ENCODE data around the gene PAQR7. TPM values are rescaled to one million over a fixed set of nuclear protein-coding genes. Genes with fewer than 3 reads are reported as not detected.

Gene PAQR7
- polyA plus RNA-seq, 5 donors: 13.8 to 21.2 (median 19.3) TPM

DNA sequence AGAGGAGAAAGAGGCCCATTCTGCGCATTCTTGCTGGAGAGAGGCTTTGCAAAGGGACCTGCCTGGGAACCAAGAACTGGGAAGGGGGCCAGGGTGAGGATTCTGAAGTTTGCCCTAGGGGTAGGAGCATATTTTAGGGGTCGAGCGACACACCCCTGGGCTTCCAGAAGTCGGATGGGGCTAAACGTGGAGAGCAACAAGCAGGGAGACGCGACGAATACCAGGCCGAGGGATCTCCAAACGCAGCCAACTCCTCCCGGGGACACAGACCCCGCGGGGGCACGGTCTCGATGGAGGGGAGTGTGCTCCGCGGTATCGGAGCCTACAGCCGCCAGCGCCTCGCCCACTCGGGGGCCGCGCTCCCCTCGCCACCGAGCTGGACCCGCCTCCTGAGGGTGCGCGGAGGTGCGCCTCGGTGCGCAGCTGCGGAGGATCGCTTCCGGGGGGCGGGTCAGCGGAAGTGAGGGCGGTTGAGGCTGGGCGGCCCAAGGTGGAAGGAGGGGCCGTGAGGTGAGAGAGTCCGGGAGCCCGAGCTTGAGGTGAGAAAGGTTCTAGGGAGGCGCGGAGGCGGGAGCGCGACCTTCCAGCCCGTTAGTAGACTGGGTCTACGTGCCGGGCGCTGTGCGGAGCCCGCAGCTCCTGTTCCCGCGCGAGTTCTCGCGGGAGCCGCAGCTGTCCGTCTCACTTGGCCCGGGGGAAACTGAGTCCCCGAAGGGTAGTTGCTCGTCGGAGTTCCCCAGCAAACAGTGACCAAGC lies 55.8 kb downstream of the PAQR7 start, which contains the start of gene MTFR1L:
MTFR1L (plus strand) TSS at position 464 of the 756 bp plus-strand sequence. CDS start 3,151 bp downstream, outside the sequence.
- peak; percentile 85 to 88 for DNase-seq

DNA sequence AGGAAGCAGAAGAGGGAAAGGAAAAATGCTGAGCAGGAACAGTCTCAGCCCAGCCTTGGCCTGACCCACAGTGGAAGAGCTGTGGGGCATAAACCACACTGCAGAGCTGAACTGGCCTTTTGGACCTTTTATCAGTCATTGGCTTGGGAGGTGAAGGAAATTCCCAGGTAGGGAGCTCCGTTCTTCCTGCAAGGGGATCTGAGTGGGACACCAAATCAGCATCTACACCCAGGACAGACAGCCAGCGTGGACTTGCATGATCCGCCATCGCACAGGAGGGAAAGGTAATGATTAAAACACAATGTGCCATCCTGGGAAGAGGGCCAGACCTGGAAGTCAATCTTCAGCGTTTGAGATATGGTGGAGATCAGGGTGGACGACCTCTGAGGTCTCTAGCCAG lies 56.9 kb downstream of the PAQR7 start:
- DNase-seq: no peak

DNA sequence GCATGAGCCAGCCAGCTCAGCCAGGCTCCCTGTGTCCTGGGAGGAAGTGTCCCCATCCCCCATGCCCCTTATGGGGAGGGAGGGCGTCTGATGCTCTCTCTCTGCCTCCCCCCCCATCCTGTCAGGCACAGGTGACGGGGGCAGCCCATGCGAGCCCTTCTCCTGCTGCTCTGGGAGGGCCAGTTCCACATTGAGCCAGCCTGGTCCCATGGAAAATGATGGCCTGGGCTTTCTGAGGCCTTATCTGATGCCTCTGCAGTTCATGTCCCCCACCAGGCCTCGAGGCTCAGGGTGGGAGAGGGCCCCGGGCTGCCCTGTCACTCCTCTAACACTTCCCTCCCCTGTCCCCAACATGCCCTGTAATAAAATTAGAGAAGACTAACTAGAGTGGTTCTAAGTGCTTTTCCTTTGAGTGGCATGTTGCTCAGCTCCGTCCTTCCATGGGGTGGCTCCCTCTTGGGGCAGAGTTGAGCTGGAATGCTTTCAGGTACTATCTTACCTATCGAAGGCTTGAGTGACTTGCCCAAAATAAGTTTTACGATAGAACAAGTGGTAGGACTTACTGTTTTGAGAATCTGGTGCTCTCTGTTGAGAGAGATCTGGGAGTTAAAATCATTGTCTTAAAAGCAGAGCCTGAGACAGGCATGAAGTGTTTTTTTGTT lies 57.5 kb downstream of the PAQR7 start:
- no peak for DNase-seq

DNA sequence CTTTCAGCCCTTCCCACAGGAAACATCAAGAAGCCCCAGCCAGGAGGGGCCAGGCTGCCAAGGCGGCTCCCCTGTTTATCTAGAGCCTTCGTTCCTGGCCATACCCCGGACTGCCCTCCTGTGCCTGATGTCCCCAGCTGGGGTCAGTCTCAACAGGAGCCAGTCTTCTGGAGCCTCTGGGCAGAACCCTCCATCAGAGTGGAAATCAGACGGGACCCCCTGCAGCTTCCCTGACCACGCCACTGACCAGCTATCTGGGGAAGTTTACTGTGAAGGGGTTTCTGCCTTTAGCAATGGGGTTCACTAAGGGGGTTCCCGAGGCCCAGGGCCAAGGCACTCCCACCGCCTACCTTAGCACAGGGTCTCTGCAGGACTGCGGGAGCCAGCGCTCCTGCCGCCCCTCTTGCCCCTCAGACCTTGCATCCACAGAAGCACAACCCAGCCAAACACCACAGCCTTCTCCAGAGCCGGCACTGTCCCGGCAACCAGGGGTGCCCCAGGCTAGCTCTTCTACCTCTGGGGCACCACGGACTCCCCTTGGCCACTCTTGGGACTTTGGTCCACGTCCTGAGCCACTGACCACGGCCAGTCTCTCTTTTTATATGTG lies 59.3 kb downstream of the PAQR7 start:
- DNase-seq: no peak

DNA sequence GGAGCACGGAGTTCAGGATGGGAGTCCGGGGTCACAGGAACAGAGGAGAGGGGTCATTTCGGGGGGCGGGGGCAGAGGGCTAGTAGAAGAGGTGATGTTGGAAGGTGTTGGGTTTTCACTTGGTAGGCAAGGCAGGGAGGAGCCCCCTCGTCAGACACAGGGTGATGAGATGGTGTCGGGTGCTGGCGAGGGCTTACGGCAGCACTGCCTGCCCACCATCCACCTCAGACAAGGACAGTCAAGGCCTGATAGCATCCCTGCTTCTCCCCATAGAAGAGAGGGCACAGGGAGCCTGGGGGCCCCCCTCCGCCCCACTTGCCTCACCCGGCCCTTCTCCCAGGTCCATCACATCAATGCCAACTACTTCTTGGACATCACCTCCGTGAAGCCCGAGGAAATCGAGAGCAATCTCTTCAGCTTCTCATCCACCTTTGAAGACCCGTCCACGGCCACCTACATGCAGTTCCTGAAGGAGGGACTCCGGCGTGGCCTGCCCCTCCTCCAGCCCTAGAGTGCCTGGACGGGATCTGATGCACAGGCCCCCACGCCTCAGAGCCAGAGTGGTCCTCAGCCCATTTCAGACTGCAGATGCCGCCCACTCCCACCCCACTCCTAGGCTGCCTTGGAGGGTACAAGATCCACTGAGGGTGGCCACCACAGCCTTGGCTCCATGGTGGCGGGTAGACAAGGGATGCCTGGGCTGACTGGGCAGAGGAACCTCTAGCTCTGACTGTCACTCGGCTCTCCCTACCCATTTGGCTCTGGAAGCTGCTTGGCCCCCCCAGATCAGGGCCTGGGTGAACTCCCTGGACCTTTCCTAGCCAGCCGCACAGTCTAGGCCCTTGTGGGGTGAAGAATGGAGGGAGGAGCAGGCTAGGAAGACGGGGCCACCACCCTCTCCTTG lies 60.0 kb downstream of the PAQR7 start:
- no peak for DNase-seq

DNA sequence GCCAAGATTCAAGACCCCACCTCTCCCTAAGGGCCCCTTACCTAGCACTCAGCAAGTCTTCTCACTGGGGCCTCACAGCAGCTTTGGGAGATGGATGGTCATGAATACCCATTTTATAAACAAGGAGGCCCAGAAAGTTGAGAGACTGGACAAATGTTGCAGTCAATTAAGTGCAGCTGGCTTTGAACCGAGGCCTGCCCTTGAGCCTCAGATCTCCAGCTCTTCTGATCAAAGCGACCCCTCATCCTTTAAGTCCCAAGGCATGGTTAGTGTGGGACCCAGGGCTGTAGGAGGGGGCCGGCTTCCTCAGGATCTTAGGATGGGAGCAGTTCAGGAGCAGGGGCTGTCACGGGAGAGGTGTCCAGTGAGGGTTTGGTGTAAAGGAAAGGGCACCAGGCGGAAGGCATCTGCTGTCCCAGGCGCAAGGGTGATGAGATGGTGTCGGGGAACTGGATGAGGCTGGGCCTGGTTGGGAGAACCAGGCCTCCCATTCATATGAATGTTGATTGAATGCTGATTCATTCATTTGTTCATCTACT lies 60.9 kb downstream of the PAQR7 start:
- no peak for DNase-seq

DNA sequence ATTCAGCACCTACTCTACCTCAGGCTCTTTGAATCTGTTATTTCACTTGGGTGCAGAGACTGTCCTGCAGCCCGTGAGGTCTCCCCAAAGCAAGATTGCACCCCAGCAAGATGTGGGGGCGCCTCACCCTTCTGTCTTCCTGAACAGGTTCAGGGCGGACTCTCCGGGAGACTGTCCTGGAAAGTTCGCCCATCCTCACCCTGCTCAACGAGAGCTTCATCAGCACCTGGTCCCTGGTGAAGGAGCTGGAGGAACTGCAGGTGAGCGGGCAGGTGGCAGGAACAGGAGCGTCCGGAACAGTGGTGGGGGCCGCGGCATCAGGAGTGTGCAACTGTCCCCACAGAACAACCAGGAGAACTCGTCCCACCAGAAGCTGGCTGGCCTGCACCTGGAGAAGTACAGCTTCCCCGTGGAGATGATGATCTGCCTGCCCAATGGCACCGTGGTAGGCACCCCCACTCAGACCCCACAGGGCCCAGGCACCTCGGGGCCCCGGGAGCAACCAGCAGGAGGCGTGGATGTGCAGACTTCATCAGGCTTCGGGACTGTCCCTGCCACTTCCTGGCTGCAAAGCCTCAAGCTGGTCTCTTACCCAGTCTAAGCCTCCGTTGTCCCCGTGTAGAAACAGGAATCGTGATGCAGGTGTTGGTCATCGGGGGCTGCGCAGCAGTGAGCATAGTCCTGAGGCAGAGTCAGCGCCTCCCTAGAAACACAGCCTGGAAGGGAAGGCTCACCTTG lies 61.6 kb downstream of the PAQR7 start:
- DNase-seq: no peak

DNA sequence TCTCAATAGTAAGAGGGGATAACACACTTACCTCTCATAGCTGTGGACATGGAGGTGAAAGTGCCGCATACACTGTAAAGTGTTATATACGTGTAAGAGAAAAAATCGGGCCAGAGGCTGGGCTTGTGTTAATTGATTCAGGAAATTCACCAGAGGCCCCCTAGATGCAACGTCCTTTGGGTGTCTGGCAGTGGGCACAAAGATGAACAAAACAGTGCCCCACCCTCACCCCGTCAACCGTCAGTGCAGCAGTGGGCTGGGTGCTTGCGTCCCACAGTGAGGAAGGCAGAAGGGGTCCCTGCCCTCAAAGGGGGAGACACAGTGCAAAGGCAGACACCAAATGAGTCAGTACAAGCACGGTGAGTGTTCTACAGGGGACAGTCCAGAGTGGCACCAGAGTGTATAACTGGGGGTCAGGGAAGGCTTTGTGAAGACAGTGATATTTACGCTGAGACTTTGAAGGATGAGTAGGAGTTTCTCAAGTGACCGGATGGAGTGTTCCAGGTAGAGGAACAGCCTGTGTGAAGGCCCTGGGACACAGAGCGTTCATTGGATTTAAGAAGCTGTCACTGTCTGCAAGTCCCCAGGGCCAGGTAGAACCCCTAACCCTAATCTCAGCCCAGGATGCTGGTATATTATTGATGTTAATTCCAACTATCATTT lies 62.3 kb downstream of the PAQR7 start:
- DNase-seq: no peak

Other genes with a start within 250 kb of the PAQR7 start
- gene SELENON, start 75.5 kb downstream of the PAQR7 start, polyA plus RNA-seq (ENCODE audit: insufficient read depth in 1 of 5, insufficient read length in 5 of 5, low replicate concordance in 1 of 5): 100 to 1,000 TPM in 2 of 5 donors, 10 to 100 TPM in 3; 73.7 to 110 (median 88.6) TPM
- gene MTFR1L, start 55.8 kb downstream of the PAQR7 start, polyA plus RNA-seq (ENCODE audit: insufficient read depth in 1 of 5, insufficient read length in 5 of 5, low replicate concordance in 1 of 5): 10 to 100 TPM; 71.4 to 89.1 (median 77.6) TPM
- 1 to 10 TPM; 1.9 to 3.3 (median 2.4) TPM for gene AUNIP, start 16.3 kb downstream of the PAQR7 start, polyA plus RNA-seq (ENCODE audit: insufficient read depth in 1 of 5, insufficient read length in 5 of 5, low replicate concordance in 1 of 5)
- gene STMN1, start 30.7 kb upstream of the PAQR7 start, polyA plus RNA-seq (ENCODE audit: insufficient read depth in 1 of 5, insufficient read length in 5 of 5, low replicate concordance in 1 of 5): 1,000 to 10,000 TPM in 3 of 5 donors, 100 to 1,000 TPM in 2; 799 to 1,532 (median 1,016) TPM
- gene PAFAH2, start 122.4 kb upstream of the PAQR7 start, polyA plus RNA-seq (ENCODE audit: insufficient read depth in 1 of 5, insufficient read length in 5 of 5, low replicate concordance in 1 of 5): 10 to 100 TPM; 11.6 to 14.1 (median 12.3) TPM
- gene EXTL1, start 146.1 kb upstream of the PAQR7 start, polyA plus RNA-seq (ENCODE audit: insufficient read depth in 1 of 5, insufficient read length in 5 of 5, low replicate concordance in 1 of 5): 1 to 10 TPM in 1 of 5 donors, under 1 TPM in 4; 0.49 to 1.5 (median 0.51) TPM
- gene SLC30A2, start 170.4 kb upstream of the PAQR7 start, polyA plus RNA-seq (ENCODE audit: insufficient read depth in 1 of 5, insufficient read length in 5 of 5, low replicate concordance in 1 of 5): under 1 TPM; 0.17 to 0.49 (median 0.20) TPM
- 1 to 10 TPM in 2 of 5 donors, under 1 TPM in 2, not detected in 1; 0.15 to 2.1 (median 1.3) TPM for gene TRIM63, start 191.9 kb upstream of the PAQR7 start, polyA plus RNA-seq (ENCODE audit: insufficient read depth in 1 of 5, insufficient read length in 5 of 5, low replicate concordance in 1 of 5)
- 10 to 100 TPM; 17.2 to 26.9 (median 24.0) TPM for gene PDIK1L, start 236.1 kb upstream of the PAQR7 start, polyA plus RNA-seq (ENCODE audit: insufficient read depth in 1 of 5, insufficient read length in 5 of 5, low replicate concordance in 1 of 5)